ENCODE data around the gene OVAAL. TPM values are rescaled to one million over a fixed set of nuclear protein-coding genes. Genes with fewer than 3 reads are reported as not detected.

Gene OVAAL
- total RNA-seq, result not detected

- Mint-ChIP-seq H3K9me3 (no peaks in the 10 kb centered on the region), H3K36me3 (ENCODE audit: low read depth) (no peaks in the 10 kb centered on the region), H3K27ac (no peak within 1 kb of the TSS), H3K4me3 (no peak within 1 kb of the TSS), H3K4me1 (ENCODE audit: low read depth) (no peaks in the 10 kb centered on the region), H3K27me3 (peaks cover 15% of the 10 kb centered on the region)
- POLR2A ChIA-PET, result interaction anchor here (0.6 kb wide), 1 partner anchor 1114 kb away, joined by 3 read pairs; no protein-coding TSS in a partner anchor
- TF ChIP-seq CTCF (IDR thresholded peaks at IDR 0.05), result no peak
- intact Hi-C loops (cut with micrococcal nuclease), result no loop called here
- no peak for ATAC-seq
- CTCF ChIA-PET, result interaction anchor here (0.9 to 1.0 kb wide), 2 partner anchors 43 to 229 kb away, joined by 3 read pairs; no protein-coding TSS in a partner anchor
- DNase-seq, result no peak
These were observed at the start of gene OVAAL for GRCh38 chr1:180558664-180559063. Gene OVAAL (plus strand): TSS chr1:180558964.

DNA sequence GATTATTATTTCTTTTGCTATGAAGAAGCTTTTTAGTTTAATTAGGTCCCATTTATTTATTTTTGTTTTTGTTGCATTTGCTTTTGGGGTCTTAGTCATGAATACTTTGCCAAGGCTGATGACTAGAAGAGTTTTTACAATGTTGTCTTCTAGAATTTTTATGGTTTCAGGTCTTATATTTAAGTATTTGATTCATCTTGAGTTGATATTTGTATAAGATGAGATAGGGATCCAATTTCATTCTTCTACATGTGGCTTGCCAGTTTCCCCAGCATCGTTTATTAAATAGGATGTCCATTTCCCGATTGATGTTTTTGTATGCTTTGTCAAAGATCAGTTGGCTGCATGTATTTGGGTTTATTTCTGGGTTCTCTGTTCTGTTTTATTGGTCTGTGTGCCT lies 47.9 kb upstream of the OVAAL start:
- Mint-ChIP-seq H3K4me3 (no peak overlapping the region), H3K4me1 (ENCODE audit: low read depth) (peaks cover 4% of the 10 kb centered on the region), H3K27ac (no peak overlapping the region), H3K9me3 (no peaks in the 10 kb centered on the region), H3K36me3 (ENCODE audit: low read depth) (no peaks in the 10 kb centered on the region), H3K27me3 (peaks cover 5% of the 10 kb centered on the region)
- no peak for DNase-seq
- ChIA-PET CTCF (interaction anchor here (1.1 to 7.7 kb wide), 4 partner anchors 8 to 353 kb away, joined by 3 to 107 read pairs (median 40); partner anchors contain the start of gene ACBD6), POLR2A (interaction anchor here (1.1 kb wide), 1 partner anchor 10 kb away, joined by 3 read pairs; no protein-coding TSS in a partner anchor)
- ATAC-seq, result no peak
- intact Hi-C loops (cut with micrococcal nuclease), result loop anchor here (10.0 kb wide), 1 partner anchor 124 kb away; the partner anchor contains the start of gene XPR1
- no peak for TF ChIP-seq CTCF (IDR thresholded peaks at IDR 0.05)

- POLR2A ChIA-PET, result interaction anchor here (1.5 kb wide), 1 partner anchor 274 kb away, joined by 3 read pairs; no protein-coding TSS in a partner anchor
- H3K27me3 Mint-ChIP-seq, result peaks cover 5% of the 10 kb centered on the region
These were observed 45.2 kb upstream of the OVAAL start for GRCh38 chr1:180513531-180513930.

GRCh38 chr1:180515364-180515763 lies 43.4 kb upstream of the OVAAL start:
- Mint-ChIP-seq H3K36me3 (ENCODE audit: low read depth) (no peaks in the 10 kb centered on the region), H3K27me3 (peaks cover 5% of the 10 kb centered on the region), H3K27ac (no peak overlapping the region), H3K4me3 (no peak overlapping the region), H3K4me1 (ENCODE audit: low read depth) (no peaks in the 10 kb centered on the region), H3K9me3 (no peaks in the 10 kb centered on the region)
- ChIA-PET POLR2A (interaction anchor here (0.6 to 1.3 kb wide), 3 partner anchors 12 to 648 kb away, joined by 3 to 5 read pairs (median 3); no protein-coding TSS in a partner anchor), CTCF (interaction anchor here (0.7 to 7.7 kb wide), 37 partner anchors 12 to 651 kb away, joined by 3 to 107 read pairs (median 4); partner anchors contain the start of genes ACBD6, OVAAL and XPR1)
- ATAC-seq (no peak), DNase-seq (no peak)
- intact Hi-C loops (cut with micrococcal nuclease), result loop anchor here (5.0 to 10.0 kb wide), 2 partner anchors 119 to 347 kb away; partner anchors contain the start of gene XPR1
- TF ChIP-seq CTCF (IDR thresholded peaks at IDR 0.05), result no peak

More at GRCh38 chr1:180513531-180513930, 45.2 kb upstream of the OVAAL start:
- no peaks in the 10 kb centered on the region for H3K4me1 Mint-ChIP-seq (ENCODE audit: low read depth)
- CTCF ChIA-PET, result interaction anchor here (0.6 to 7.7 kb wide), 4 partner anchors 10 to 350 kb away, joined by 3 to 107 read pairs (median 41); partner anchors contain the start of gene ACBD6
- no peaks in the 10 kb centered on the region for H3K36me3 Mint-ChIP-seq (ENCODE audit: low read depth)
- H3K27ac Mint-ChIP-seq, result no peak overlapping the region
- ATAC-seq, result no peak
- H3K4me3 Mint-ChIP-seq, result no peak overlapping the region
- no peaks in the 10 kb centered on the region for H3K9me3 Mint-ChIP-seq
- DNase-seq, result no peak
- TF ChIP-seq CTCF (IDR thresholded peaks at IDR 0.05), result no peak
- intact Hi-C loops (cut with micrococcal nuclease), result loop anchor here (10.0 kb wide), 1 partner anchor 121 kb away; the partner anchor contains the start of gene XPR1

- DNase-seq, result peak; percentile 69
- no peaks in the 10 kb centered on the region for H3K9me3 Mint-ChIP-seq
- ChIA-PET CTCF (interaction anchor here (0.6 to 7.7 kb wide), 40 partner anchors 9 to 650 kb away, joined by 3 to 107 read pairs (median 4); partner anchors contain the start of genes ACBD6, OVAAL and XPR1), POLR2A (interaction anchor here (0.6 to 1.3 kb wide), 3 partner anchors 13 to 648 kb away, joined by 3 to 5 read pairs (median 3); no protein-coding TSS in a partner anchor)
- no peaks in the 10 kb centered on the region for H3K4me1 Mint-ChIP-seq (ENCODE audit: low read depth)
- no peak overlapping the region for H3K4me3 Mint-ChIP-seq
- intact Hi-C loops (cut with micrococcal nuclease), result loop anchor here (5.0 to 10.0 kb wide), 2 partner anchors 119 to 346 kb away; partner anchors contain the start of gene XPR1
- ATAC-seq, result peak; percentile 99
- H3K27ac Mint-ChIP-seq, result no peak overlapping the region
- H3K27me3 Mint-ChIP-seq, result peaks cover 5% of the 10 kb centered on the region
- TF ChIP-seq CTCF (IDR thresholded peaks at IDR 0.05), result peak; percentile 79
- no peaks in the 10 kb centered on the region for H3K36me3 Mint-ChIP-seq (ENCODE audit: low read depth)
These were observed 42.8 kb upstream of the OVAAL start for GRCh38 chr1:180515857-180516388.

All from activated CD8-positive, alpha-beta T cell treated with anti-CD3 and anti-CD28 coated beads for 36 hours (primary cell).